SK-MEL-5 (cell line): ENCODE measurements around the gene NPIPB5. TPM values are rescaled to one million over a fixed set of nuclear protein-coding genes. Genes with fewer than 3 reads are reported as not detected.
"Not testable (repeated sequence)": the region's sequence is repeated elsewhere in the genome, so short reads cannot be mapped to it uniquely, and the experiment has no call there.

Source experiments
- DNase-seq: peaks from one replicate; pipeline ENCODE4 v3.0.0-alpha.2; 2016; ENCODE audit warnings: low read depth, low spot score
- in situ Hi-C: cut with HindIII; loops from 2 replicates; pipeline ENCODE4 v1.10.0; 2016; ENCODE audit warnings: low sequenced_read_pairs, high pct_unique_total_duplicates, low pct_unique_long_range_greater_than_20kb
- polyA plus RNA-seq, 2 experiments: library from polyadenylated mRNA; depleted of rRNA; stranded (reverse); fragments of >200 nt; gene quantifications; 2 replicates each; pipeline ENCODE4 v1.2.3, GENCODE V29; 2015
- small RNA-seq, 2 experiments: library from RNA; depleted of rRNA; stranded (forward); fragments of <200 nt; gene quantifications; one replicate each; pipeline ENCODE3, GENCODE V24; 2014
- total RNA-seq: library from RNA; depleted of rRNA; stranded (reverse); fragments of >200 nt; shearing (Covaris generic); gene quantifications from 2 replicates; pipeline ENCODE4 v1.2.3, GENCODE V29; 2014; rRNA removed

The NPIPB5 gene
- 37.8 and 41.9 TPM in 2 replicates for total RNA-seq
- polyA plus RNA-seq (2015; cell fraction: cytosol; rRNA removed), result 29.8 and 41.3 TPM in 2 replicates
- polyA plus RNA-seq (2015; cell fraction: nucleus; rRNA removed), result 481 and 573 TPM in 2 replicates

DNA sequence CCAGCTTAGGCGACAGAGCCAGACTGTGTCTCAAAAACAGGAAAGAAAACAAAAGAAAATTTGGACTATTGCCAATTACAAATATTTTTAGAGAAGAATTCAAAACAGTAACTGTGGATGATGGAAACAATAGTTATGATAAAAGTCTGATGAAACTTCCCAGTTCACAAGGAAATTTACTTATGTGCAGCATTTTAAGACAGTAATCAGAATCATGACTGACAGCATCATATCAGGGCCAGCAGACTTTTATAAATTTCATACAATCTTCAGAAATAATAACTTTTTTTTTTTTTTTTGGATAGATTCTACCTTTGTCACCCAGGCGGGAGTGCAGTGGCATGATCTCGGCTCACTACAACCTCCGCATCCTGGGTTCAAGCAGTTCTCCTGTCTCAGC is at the start of gene NPIPB5:
NPIPB5 (plus strand) TSS at position 301 of the 400 bp plus-strand sequence. CDS start 2,911 bp downstream, outside the sequence.
- DNase-seq, in situ Hi-C loops: not testable (repeated sequence)

- in situ Hi-C loops, DNase-seq: not testable (repeated sequence)
Observed at GRCh38 chr16:22468846-22469245, 41.8 kb upstream of the NPIPB5 start.

GRCh38 chr16:22537996-22538395 is 27.3 kb downstream of the NPIPB5 start:
- DNase-seq, in situ Hi-C loops: not testable (repeated sequence)

- DNase-seq, in situ Hi-C loops: not testable (repeated sequence)
Observed at GRCh38 chr16:22544809-22545208, 34.1 kb downstream of the NPIPB5 start.

GRCh38 chr16:22546630-22547029 is 35.9 kb downstream of the NPIPB5 start:
- peak; percentile 13 for DNase-seq
- in situ Hi-C loops, result not testable (repeated sequence)

- DNase-seq, in situ Hi-C loops: not testable (repeated sequence)
Observed at GRCh38 chr16:22547170-22547765, 36.6 kb downstream of the NPIPB5 start.

GRCh38 chr16:22549853-22550252 is 39.2 kb downstream of the NPIPB5 start:
- DNase-seq, in situ Hi-C loops: not testable (repeated sequence)

DNA sequence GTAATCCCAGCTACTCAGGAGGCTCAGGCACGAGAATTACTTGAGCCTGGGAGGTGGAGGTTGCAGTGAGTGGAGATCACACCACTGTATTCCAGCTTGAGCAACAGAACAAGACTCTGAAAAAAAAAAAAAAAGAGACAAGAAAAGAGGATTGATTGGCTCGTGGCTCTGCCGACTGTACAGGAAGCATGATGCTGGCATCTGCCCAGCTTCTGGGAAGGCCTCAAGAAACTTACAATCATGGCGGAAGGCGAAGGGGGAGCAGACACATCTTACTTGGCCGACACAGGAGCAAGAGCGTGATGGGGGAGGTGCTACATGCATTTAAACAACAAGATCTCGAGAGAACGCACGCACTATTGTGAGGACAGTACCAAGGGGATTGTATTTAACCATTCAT is 40.5 kb downstream of the NPIPB5 start:
- DNase-seq, in situ Hi-C loops: not testable (repeated sequence)

DNA sequence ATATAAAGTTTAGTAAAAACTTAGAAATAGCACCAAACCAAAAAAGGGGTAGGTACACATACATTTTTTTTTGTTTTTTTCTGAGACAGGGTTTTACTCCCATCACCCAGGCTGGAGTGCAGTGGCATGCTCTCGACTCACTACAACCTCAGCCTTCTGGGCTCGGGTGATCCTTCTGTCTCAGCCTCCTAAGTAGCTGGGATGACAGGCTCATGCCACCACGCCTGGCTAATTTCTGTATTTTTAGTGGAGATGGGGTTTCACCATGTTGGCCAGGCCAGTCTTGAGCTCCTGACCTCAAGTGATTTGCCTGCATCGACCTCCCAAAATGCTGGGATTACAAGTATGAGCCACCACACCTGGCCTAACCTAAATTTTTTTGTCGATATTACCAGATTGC is 41.0 kb downstream of the NPIPB5 start:
- in situ Hi-C loops, DNase-seq: not testable (repeated sequence)

DNA sequence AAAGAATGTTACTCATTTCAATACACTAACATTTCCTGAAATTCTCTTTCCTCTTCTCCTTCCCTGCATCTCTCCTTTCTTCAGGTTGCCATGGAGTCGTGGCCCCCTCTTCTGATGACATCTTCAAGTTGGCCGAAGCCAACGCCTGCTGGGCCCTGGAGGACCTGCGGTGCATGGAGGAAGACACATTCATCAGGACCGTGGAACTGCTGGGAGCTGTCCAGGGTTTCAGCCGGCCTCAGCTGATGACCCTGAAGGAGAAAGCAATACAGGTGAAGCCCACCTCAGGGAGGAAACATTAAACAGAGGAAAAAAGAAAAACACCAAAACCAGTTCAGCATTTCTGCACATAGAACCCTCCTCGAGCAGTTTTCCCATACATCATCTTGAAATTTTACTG is 46.1 kb downstream of the NPIPB5 start:
- DNase-seq, in situ Hi-C loops: not testable (repeated sequence)

Small RNA genes within 50 kb of the gene (small RNA-seq; reads per million reads assigned to genes)
- 0 reads per million in 2 experiments for gene AC106788.1

Other genes starting within 250 kb of the NPIPB5 start
- 39.3 and 40.4 TPM in 2 replicates for gene POLR3E, start 213.5 kb upstream of the NPIPB5 start, total RNA-seq
- gene CDR2, start 136.3 kb upstream of the NPIPB5 start, total RNA-seq, result 13.7 and 14.5 TPM in 2 replicates